ENCODE measurements around the gene MDH2. TPM values are rescaled to one million over a fixed set of nuclear protein-coding genes. Genes with fewer than 3 reads are reported as not detected.

MDH2 gene
- total and polyA plus RNA-seq, 2 of the 8 experiments (the other 6 are each of a cell fraction or from before 2014, with no cell fraction given): 203 to 254 TPM

DNA sequence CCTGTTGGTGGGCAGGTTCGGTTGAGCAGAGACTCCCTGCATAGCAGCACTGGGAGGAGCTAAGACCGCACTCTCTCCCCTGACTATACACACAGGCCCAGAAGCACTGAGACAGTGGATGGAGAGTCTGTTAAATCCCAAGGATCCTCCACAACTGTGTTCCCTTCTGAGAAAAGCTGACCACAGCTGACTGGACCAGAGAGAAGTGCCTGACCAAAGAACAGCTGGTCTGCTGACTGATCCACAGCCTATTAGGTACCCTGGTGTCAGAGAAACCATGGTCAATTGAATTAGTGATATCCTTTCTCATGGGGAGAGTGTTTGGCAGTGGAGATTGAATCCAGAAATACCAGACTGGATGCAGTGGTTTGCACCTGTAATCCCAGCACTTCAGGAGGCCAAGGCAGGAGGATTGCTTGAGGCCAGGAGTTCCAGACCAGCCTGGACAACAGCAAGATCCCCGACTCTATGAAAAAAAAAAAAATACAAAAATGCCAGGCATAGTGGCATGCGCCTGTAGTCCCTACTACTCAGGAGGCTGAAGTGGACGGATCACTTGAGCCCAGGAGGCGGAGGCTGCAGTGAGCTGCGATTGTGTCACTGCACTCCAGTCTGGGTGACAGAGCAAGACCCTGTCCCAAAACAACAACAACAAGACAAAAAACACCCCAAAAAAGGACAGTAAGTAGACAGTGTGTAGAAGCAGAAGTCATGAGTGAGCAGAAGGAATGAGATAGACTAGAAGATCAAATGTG is 25.7 kb upstream of the MDH2 start:
- Histone ChIP-seq H3K4me2 (ENCODE audit: insufficient read depth in 1 of 2, low read depth in 2 of 2, low read length in 2 of 2) (no peak overlapping the region), H3K18ac (ENCODE audit: extremely low read depth, low read length) (no peak overlapping the region), H4K5ac (ENCODE audit: insufficient read length, low read depth, low read length) (no peak overlapping the region), H3K4me3 (ENCODE audit: extremely low read depth in 1 of 4, insufficient read depth in 2 of 4, low read depth in 3 of 4, low read length in 4 of 4) (no peak overlapping the region), H3K56ac (replicated peaks; ENCODE audit: insufficient read length, low read depth, low read length) (no peak overlapping the region), H2AK5ac (ENCODE audit: low read depth, low read length) (no peak overlapping the region), H3K9ac (replicated peaks in 1 of 4; ENCODE audit: extremely low read depth in 1 of 4, low read depth in 3 of 4, low read length in 3 of 4) (no peak overlapping the region), H4K20me1 (replicated peaks in 1 of 2; ENCODE audit: control insufficient read depth in 1 of 2, insufficient read depth in 2 of 2, low read length in 2 of 2) (no peaks in the 10 kb centered on the region), H3K27ac (ENCODE audit: low read depth, low read length) (no peak overlapping the region), H2AFZ (ENCODE audit: low read length) (no peak overlapping the region), H2BK120ac (replicated peaks; ENCODE audit: low read depth, low read length) (no peak overlapping the region), H2BK12ac (ENCODE audit: low read depth, low read length) (no peak overlapping the region), H3K27me3 (replicated peaks in 1 of 4; ENCODE audit: control insufficient read depth in 3 of 4, extremely low read depth in 1 of 4, insufficient read depth in 3 of 4, low read length in 3 of 4) (no peaks in the 10 kb centered on the region), H3K4me1 (replicated peaks in 1 of 4; ENCODE audit: control insufficient read depth in 3 of 4, insufficient read depth in 4 of 4, low read length in 3 of 4) (no peaks in the 10 kb centered on the region), H2BK5ac (ENCODE audit: low read depth, low read length) (no peak overlapping the region), H3K14ac (ENCODE audit: insufficient read length) (no peak overlapping the region), H4K8ac (ENCODE audit: extremely low read depth, insufficient read depth, low read length) (no peak overlapping the region), H2BK20ac (ENCODE audit: low read length) (no peak overlapping the region), H3K79me1 (ENCODE audit: low read depth, low read length) (no peaks in the 10 kb centered on the region), H3K79me2 (ENCODE audit: control insufficient read depth in 1 of 2, insufficient read depth in 2 of 2, low read length in 2 of 2) (no peaks in the 10 kb centered on the region), H4K91ac (replicated peaks; ENCODE audit: insufficient read length, low read length) (no peak overlapping the region), H2BK15ac (ENCODE audit: low read length) (no peak overlapping the region), H3K9me3 (ENCODE audit: insufficient read depth in 2 of 2, low read depth in 1 of 2, low read length in 1 of 2) (no peaks in the 10 kb centered on the region), H3K36me3 (ENCODE audit: control insufficient read depth in 2 of 4, insufficient read depth in 4 of 4, low read length in 3 of 4) (no peaks in the 10 kb centered on the region; a peak in 3 of 8 replicates), H3K4ac (replicated peaks; ENCODE audit: insufficient read length, low read depth, low read length) (no peak overlapping the region), H3K23ac (ENCODE audit: insufficient read length) (no peak overlapping the region), H3K23me2 (ENCODE audit: low read depth, low read length) (no peaks in the 10 kb centered on the region)
- CTCF ChIA-PET (ENCODE audit: partially characterized antibody): interaction anchor here (1.4 to 3.7 kb wide), 7 partner anchors 10 to 261 kb away, joined by 3 to 36 read pairs (median 6); no protein-coding TSS in a partner anchor
- FAIRE-seq: no peak
- POLR2A ChIA-PET (ENCODE audit: partially characterized antibody): interaction anchor here (0.6 to 1.4 kb wide), 7 partner anchors 11 to 144 kb away, joined by 3 to 6 read pairs (median 3); partner anchors contain the start of genes POR and RHBDD2
- no peak for DNase-seq (ENCODE audit: low read depth in 1 of 2, low spot score in 2 of 2)
- WGBS, 2 experiments (ENCODE audit: extremely low coverage in 1 of 2, insufficient coverage in 1 of 2, insufficient read length in 1 of 2, insufficient replicate concordance in 2 of 2, low coverage in 1 of 2, low lambda C conversion rate in 2 of 2, missing lambda C conversion rate in 1 of 2): 86% methylated on average over 7 of the region's 7 CpGs; no CpG with 5 or more reads in 1 of the 2 experiments
- TF ChIP-seq HDAC6 (IDR thresholded peaks at IDR 0.05; ENCODE audit: low read depth, low read length): no peak
- TF ChIP-seq GTF2F1 (IDR thresholded peaks at IDR 0.05; ENCODE audit: borderline replicate concordance, low read depth, low read length): no peak
- TF ChIP-seq SP2 (IDR thresholded peaks at IDR 0.05; ENCODE audit: low read length): no peak
- TF ChIP-seq POLR2AphosphoS5 (IDR thresholded peaks at IDR 0.05; ENCODE audit: low read depth, low read length): no peak
- TF ChIP-seq JUND (IDR thresholded peaks at IDR 0.05; ENCODE audit: low read length): no peak
- TF ChIP-seq, protein P1, sequence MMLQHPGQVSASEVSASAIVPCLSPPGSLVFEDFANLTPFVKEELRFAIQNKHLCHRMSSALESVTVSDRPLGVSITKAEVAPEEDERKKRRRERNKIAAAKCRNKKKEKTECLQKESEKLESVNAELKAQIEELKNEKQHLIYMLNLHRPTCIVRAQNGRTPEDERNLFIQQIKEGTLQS (IDR thresholded peaks at IDR 0.05; ENCODE audit: insufficient read depth, low read depth, low read length): no peak
- TF ChIP-seq KDM1A (IDR thresholded peaks at IDR 0.05; ENCODE audit: borderline replicate concordance, low read length): no peak
- TF ChIP-seq BCL11A (IDR thresholded peaks at IDR 0.05; ENCODE audit: low read depth in 2 of 2, low read length in 2 of 2): no peak
- TF ChIP-seq TAF7 (optimal IDR thresholded peaks at IDR 0.05; ENCODE audit: borderline replicate concordance, low read depth, low read length): no peak
- TF ChIP-seq NRF1 (IDR thresholded peaks at IDR 0.05; ENCODE audit: low read depth, low read length): no peak
- no peak for TF ChIP-seq MAX (IDR thresholded peaks at IDR 0.05)
- TF ChIP-seq HDAC2 (IDR thresholded peaks at IDR 0.05; ENCODE audit: borderline replicate concordance in 1 of 2, low read depth in 2 of 2, low read length in 2 of 2): no peak
